Femur (tissue), 1 donor: ENCODE data around the gene NPR2.

Experiments
- DNase-seq: peaks from one replicate; pipeline ENCODE4 v3.0.0-alpha.2; 2017

The NPR2 gene

GRCh38 chr9:35766997-35767396 lies 24.4 kb upstream of the NPR2 start:
- no peak for DNase-seq

- DNase-seq = no peak
These were observed 23.9 kb upstream of the NPR2 start for GRCh38 chr9:35767458-35767857.

GRCh38 chr9:35769763-35770162 lies 21.6 kb upstream of the NPR2 start:
- no peak for DNase-seq

GRCh38 chr9:35771075-35771433 lies 20.3 kb upstream of the NPR2 start:
- DNase-seq = no peak

- peak; percentile 45 for DNase-seq
These were observed 19.9 kb upstream of the NPR2 start for GRCh38 chr9:35771534-35771933.

- DNase-seq = no peak
These were observed 19.4 kb upstream of the NPR2 start for GRCh38 chr9:35771943-35772342.

GRCh38 chr9:35774907-35775635 lies 16.3 kb upstream of the NPR2 start:
- peak; percentile 36 for DNase-seq

- no peak for DNase-seq
These were observed 15.4 kb upstream of the NPR2 start for GRCh38 chr9:35776018-35776417.

- DNase-seq = no peak
These were observed 12.9 kb upstream of the NPR2 start for GRCh38 chr9:35778496-35778895.

GRCh38 chr9:35781066-35781465 lies 10.3 kb upstream of the NPR2 start:
- DNase-seq = no peak

GRCh38 chr9:35783418-35783817 lies 8.0 kb upstream of the NPR2 start:
- DNase-seq = no peak

- no peak for DNase-seq
These were observed 1.9 kb upstream of the NPR2 start for GRCh38 chr9:35789541-35789940.

- DNase-seq = no peak
These were observed 1.4 kb upstream of the NPR2 start for GRCh38 chr9:35790025-35790384.

- peak; percentile 86 for DNase-seq
These were observed 750 bp upstream of the NPR2 start for GRCh38 chr9:35790385-35791296.

GRCh38 chr9:35792024-35792813 lies 828 bp downstream of the NPR2 start:
- no peak for DNase-seq

GRCh38 chr9:35792826-35793225 lies 1.4 kb downstream of the NPR2 start:
- DNase-seq = no peak

- no peak for DNase-seq
These were observed 2.1 kb downstream of the NPR2 start for GRCh38 chr9:35793461-35793860.

GRCh38 chr9:35795695-35796094 lies 4.3 kb downstream of the NPR2 start:
- no peak for DNase-seq

- DNase-seq = no peak
These were observed 6.1 kb downstream of the NPR2 start for GRCh38 chr9:35797311-35798109.

- DNase-seq = no peak
These were observed 7.4 kb downstream of the NPR2 start for GRCh38 chr9:35798658-35799374.

- no peak for DNase-seq
These were observed 9.1 kb downstream of the NPR2 start for GRCh38 chr9:35800530-35800929.
